ENCODE results near the gene DNM3. TPM values are rescaled to one million over a fixed set of nuclear protein-coding genes. Genes with fewer than 3 reads are reported as not detected.
"Not testable (repeated sequence)": the region's sequence is repeated elsewhere in the genome, so short reads cannot be mapped to it uniquely, and the experiment has no call there.

Gene DNM3
- polyA plus RNA-seq, 1 of the 3 experiments (the other 2 are of a cell fraction): 0.43 TPM

- Histone ChIP-seq H2AFZ (ENCODE audit: low read depth) (no peak overlapping the region), H3F3A (replicated peaks; ENCODE audit: insufficient read depth) (no peaks in the 10 kb centered on the region), H4K20me1 (ENCODE audit: insufficient read depth) (no peaks in the 10 kb centered on the region), H3K79me2 (ENCODE audit: insufficient read depth) (no peaks in the 10 kb centered on the region), H3K4me3 (ENCODE audit: low read depth in 2 of 2, low read length in 1 of 2) (no peak overlapping the region), H3K9me3 (no peaks in the 10 kb centered on the region), H3K27ac (ENCODE audit: low read depth in 2 of 2, low read length in 1 of 2) (no peak overlapping the region), H3K9ac (no peak overlapping the region), H3K4me2 (no peak overlapping the region), H3K36me3 (replicated peaks in 1 of 2; ENCODE audit: control insufficient read depth in 1 of 2, insufficient read depth in 2 of 2, low read length in 1 of 2) (no peaks in the 10 kb centered on the region), H3K27me3 (ENCODE audit: insufficient read depth) (no peaks in the 10 kb centered on the region), H3K9me2 (no peaks in the 10 kb centered on the region), H3K4me1 (ENCODE audit: control insufficient read depth in 1 of 2, insufficient read depth in 2 of 2, low read depth in 1 of 2, low read length in 1 of 2) (no peaks in the 10 kb centered on the region)
- TF ChIP-seq NFIC (IDR thresholded peaks at IDR 0.05; ENCODE audit: borderline replicate concordance): no peak
- ChIA-PET CTCF (no interaction called here), POLR2A (no interaction called here)
- no peak for DNase-seq
Observed at GRCh38 chr1:172069051-172069450, 227.8 kb downstream of the DNM3 start.

- no peaks in the 10 kb centered on the region for H3K4me1 ChIP-seq (ENCODE audit: control insufficient read depth in 1 of 2, insufficient read depth in 2 of 2, low read depth in 1 of 2, low read length in 1 of 2)
- H3K27ac ChIP-seq (ENCODE audit: low read depth in 2 of 2, low read length in 1 of 2): no peak overlapping the region
- DNase-seq: no peak
- H3K4me2 ChIP-seq: no peak overlapping the region
- ChIA-PET CTCF (no interaction called here), POLR2A (no interaction called here)
- no peaks in the 10 kb centered on the region for H3F3A ChIP-seq (replicated peaks; ENCODE audit: insufficient read depth)
- no peaks in the 10 kb centered on the region for H3K9me2 ChIP-seq
- 0 out of 2 replicates have a peak overlapping the region, but pooled peaks have one; percentile 22 for H2AFZ ChIP-seq (ENCODE audit: low read depth)
- no peak overlapping the region for H3K4me3 ChIP-seq (ENCODE audit: low read depth in 2 of 2, low read length in 1 of 2)
- TF ChIP-seq CHD2 (IDR thresholded peaks at IDR 0.05; ENCODE audit: low read length, partially characterized antibody): no peak
- TF ChIP-seq TCF12 (IDR thresholded peaks at IDR 0.05): no peak
- TF ChIP-seq GABPA (IDR thresholded peaks at IDR 0.05; ENCODE audit: low read depth): no peak
- TF ChIP-seq POLR2AphosphoS5 (IDR thresholded peaks at IDR 0.05; ENCODE audit: low read depth, low read length): no peak
- H4K20me1 ChIP-seq (ENCODE audit: insufficient read depth): no peaks in the 10 kb centered on the region
- H3K36me3 ChIP-seq (replicated peaks in 1 of 2; ENCODE audit: control insufficient read depth in 1 of 2, insufficient read depth in 2 of 2, low read length in 1 of 2): no peaks in the 10 kb centered on the region
- H3K79me2 ChIP-seq (ENCODE audit: insufficient read depth): no peaks in the 10 kb centered on the region
- no peaks in the 10 kb centered on the region for H3K27me3 ChIP-seq (ENCODE audit: insufficient read depth)
- no peaks in the 10 kb centered on the region for H3K9me3 ChIP-seq
- no peak overlapping the region for H3K9ac ChIP-seq
- WGBS (ENCODE audit: low lambda C conversion rate): 75% methylated on average over 3 of the region's 3 CpGs
Observed at GRCh38 chr1:172069534-172069933, 228.2 kb downstream of the DNM3 start.

GRCh38 chr1:172070055-172070454 is 228.8 kb downstream of the DNM3 start:
- H4K20me1 ChIP-seq (ENCODE audit: insufficient read depth): no peaks in the 10 kb centered on the region
- no peak overlapping the region for H3K4me2 ChIP-seq
- no peak for DNase-seq
- CTCF ChIA-PET: interaction anchor here (0.6 kb wide), 1 partner anchor 380 kb away, joined by 3 read pairs; no protein-coding TSS in a partner anchor
- no peaks in the 10 kb centered on the region for H3K27me3 ChIP-seq (ENCODE audit: insufficient read depth)
- no peaks in the 10 kb centered on the region for H3K4me1 ChIP-seq (ENCODE audit: control insufficient read depth in 1 of 2, insufficient read depth in 2 of 2, low read depth in 1 of 2, low read length in 1 of 2)
- POLR2A ChIA-PET: no interaction called here
- no peak overlapping the region for H3K27ac ChIP-seq (ENCODE audit: low read depth in 2 of 2, low read length in 1 of 2)
- H3F3A ChIP-seq (replicated peaks; ENCODE audit: insufficient read depth): no peaks in the 10 kb centered on the region
- TF ChIP-seq RCOR1 (IDR thresholded peaks at IDR 0.05; ENCODE audit: low read length) (no peak), GABPA (IDR thresholded peaks at IDR 0.05; ENCODE audit: low read depth) (no peak)
- TF ChIP-seq, protein P1, sequence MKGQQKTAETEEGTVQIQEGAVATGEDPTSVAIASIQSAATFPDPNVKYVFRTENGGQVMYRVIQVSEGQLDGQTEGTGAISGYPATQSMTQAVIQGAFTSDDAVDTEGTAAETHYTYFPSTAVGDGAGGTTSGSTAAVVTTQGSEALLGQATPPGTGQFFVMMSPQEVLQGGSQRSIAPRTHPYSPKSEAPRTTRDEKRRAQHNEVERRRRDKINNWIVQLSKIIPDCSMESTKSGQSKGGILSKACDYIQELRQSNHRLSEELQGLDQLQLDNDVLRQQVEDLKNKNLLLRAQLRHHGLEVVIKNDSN (IDR thresholded peaks at IDR 0.05; ENCODE audit: borderline replicate concordance, low read depth): no peak
- H3K79me2 ChIP-seq (ENCODE audit: insufficient read depth): no peaks in the 10 kb centered on the region
- no peaks in the 10 kb centered on the region for H3K9me2 ChIP-seq
- no peak overlapping the region for H3K9ac ChIP-seq
- H3K4me3 ChIP-seq (ENCODE audit: low read depth in 2 of 2, low read length in 1 of 2): no peak overlapping the region
- H3K36me3 ChIP-seq (replicated peaks in 1 of 2; ENCODE audit: control insufficient read depth in 1 of 2, insufficient read depth in 2 of 2, low read length in 1 of 2): no peaks in the 10 kb centered on the region
- no peak overlapping the region for H2AFZ ChIP-seq (ENCODE audit: low read depth)
- H3K9me3 ChIP-seq: no peaks in the 10 kb centered on the region

DNA sequence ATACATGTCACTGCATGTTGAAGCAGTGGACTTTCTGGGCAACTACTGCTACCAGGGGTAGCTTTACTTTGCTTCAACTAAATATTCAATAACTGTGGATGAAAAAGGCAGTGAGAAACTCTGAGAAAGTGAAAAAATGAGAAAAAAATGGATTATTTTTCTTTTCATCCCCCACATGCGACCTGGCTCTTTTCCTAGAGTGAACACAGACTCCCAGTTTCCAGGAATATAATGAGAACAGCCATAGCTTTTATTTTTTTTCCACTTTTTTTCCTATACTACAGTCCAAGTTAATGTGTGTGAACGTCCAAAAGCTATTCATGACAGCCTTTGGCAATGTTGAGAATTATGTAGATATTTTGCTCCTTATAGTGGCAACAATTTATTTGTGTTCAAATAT is 230.4 kb downstream of the DNM3 start:
- 76% methylated on average over 2 of the region's 2 CpGs for WGBS (ENCODE audit: low lambda C conversion rate)
- DNase-seq: no peak
- H3F3A ChIP-seq (replicated peaks; ENCODE audit: insufficient read depth): no peaks in the 10 kb centered on the region
- H3K9ac ChIP-seq: no peak overlapping the region
- no peaks in the 10 kb centered on the region for H3K9me2 ChIP-seq
- H3K9me3 ChIP-seq: no peaks in the 10 kb centered on the region
- TF ChIP-seq GATA2 (CRISPR knock-in tag; IDR thresholded peaks at IDR 0.05) (no peak), POLR2AphosphoS5 (IDR thresholded peaks at IDR 0.05; ENCODE audit: low read depth, low read length) (no peak)
- POLR2A ChIA-PET: no interaction called here
- H3K36me3 ChIP-seq (replicated peaks in 1 of 2; ENCODE audit: control insufficient read depth in 1 of 2, insufficient read depth in 2 of 2, low read length in 1 of 2): no peaks in the 10 kb centered on the region
- H3K4me1 ChIP-seq (ENCODE audit: control insufficient read depth in 1 of 2, insufficient read depth in 2 of 2, low read depth in 1 of 2, low read length in 1 of 2): no peaks in the 10 kb centered on the region
- no peaks in the 10 kb centered on the region for H3K27me3 ChIP-seq (ENCODE audit: insufficient read depth)
- no peak overlapping the region for H3K4me3 ChIP-seq (ENCODE audit: low read depth in 2 of 2, low read length in 1 of 2)
- no peak overlapping the region for H3K27ac ChIP-seq (ENCODE audit: low read depth in 2 of 2, low read length in 1 of 2)
- no peaks in the 10 kb centered on the region for H3K79me2 ChIP-seq (ENCODE audit: insufficient read depth)
- no peaks in the 10 kb centered on the region for H4K20me1 ChIP-seq (ENCODE audit: insufficient read depth)
- no peak overlapping the region for H2AFZ ChIP-seq (ENCODE audit: low read depth)
- H3K4me2 ChIP-seq: no peak overlapping the region
- CTCF ChIA-PET: no interaction called here

- H3K4me2 ChIP-seq; H3K4me3 ChIP-seq (ENCODE audit: low read depth in 2 of 2, low read length in 1 of 2); DNase-seq; H3K9me3 ChIP-seq; H4K20me1 ChIP-seq (ENCODE audit: insufficient read depth); H3F3A ChIP-seq (replicated peaks; ENCODE audit: insufficient read depth); H2AFZ ChIP-seq (ENCODE audit: low read depth); H3K9ac ChIP-seq; H3K4me1 ChIP-seq (ENCODE audit: control insufficient read depth in 1 of 2, insufficient read depth in 2 of 2, low read depth in 1 of 2, low read length in 1 of 2); H3K36me3 ChIP-seq (replicated peaks in 1 of 2; ENCODE audit: control insufficient read depth in 1 of 2, insufficient read depth in 2 of 2, low read length in 1 of 2); H3K27me3 ChIP-seq (ENCODE audit: insufficient read depth); POLR2A ChIA-PET; H3K79me2 ChIP-seq (ENCODE audit: insufficient read depth); H3K9me2 ChIP-seq; H3K27ac ChIP-seq (ENCODE audit: low read depth in 2 of 2, low read length in 1 of 2): not testable (repeated sequence)
- CTCF ChIA-PET: interaction anchor here (1.3 to 1.4 kb wide), 2 partner anchors 11 to 76 kb away, joined by 3 read pairs; no protein-coding TSS in a partner anchor
- WGBS (ENCODE audit: low lambda C conversion rate): 92% methylated on average over 2 of the region's 4 CpGs
Observed at GRCh38 chr1:172079859-172080258, 238.6 kb downstream of the DNM3 start.
